GM18951 (cell line): ENCODE results near the gene TPT1.
"Not testable (repeated sequence)": the region's sequence is repeated elsewhere in the genome, so short reads cannot be mapped to it uniquely, and the experiment has no call there.

Experiments
- POLR2A ChIP-seq: IDR thresholded peaks from 4 replicates; pipeline ENCODE4 v1.6.1; 2011; ENCODE audit warnings: mild to moderate bottlenecking; ENCODE audit not compliant: insufficient read length, insufficient read depth; ENCODE audit errors: extremely low read depth
- in situ Hi-C: fragments of 300-500 bp; cut with MboI; formaldehyde crosslinking; loops from one replicate; pipeline ENCODE4 v1.12.0; 2022; ENCODE audit warnings: low sequenced_read_pairs, mixed read lengths, inconsistent platforms; ENCODE audit not compliant: unreplicated experiment

The TPT1 gene

DNA sequence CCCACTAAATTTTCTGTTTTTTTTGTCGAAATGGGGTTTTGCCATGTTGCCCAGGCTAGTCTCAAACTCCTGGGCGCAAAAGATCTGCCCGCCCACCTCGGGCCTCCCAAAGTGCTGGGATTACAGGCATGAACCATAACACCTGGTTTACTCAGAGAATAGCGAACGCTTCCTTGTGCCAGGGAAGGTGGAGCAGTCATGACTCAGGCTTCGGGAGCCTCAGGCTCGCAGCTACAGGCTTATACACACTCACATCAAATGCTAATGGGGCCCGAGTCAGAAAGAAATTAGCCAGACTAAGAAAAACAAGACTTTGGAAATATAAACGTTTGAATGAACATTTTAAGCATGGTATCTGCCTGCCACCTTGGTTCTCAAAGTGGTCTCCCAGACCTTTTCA, 11.0 kb upstream of the TPT1 start:
- TF ChIP-seq POLR2A, result no peak
- in situ Hi-C loops, result no loop called here

GRCh38 chr13:45350152-45350551, 9.2 kb upstream of the TPT1 start:
- TF ChIP-seq POLR2A, result no peak
- in situ Hi-C loops, result no loop called here

DNA sequence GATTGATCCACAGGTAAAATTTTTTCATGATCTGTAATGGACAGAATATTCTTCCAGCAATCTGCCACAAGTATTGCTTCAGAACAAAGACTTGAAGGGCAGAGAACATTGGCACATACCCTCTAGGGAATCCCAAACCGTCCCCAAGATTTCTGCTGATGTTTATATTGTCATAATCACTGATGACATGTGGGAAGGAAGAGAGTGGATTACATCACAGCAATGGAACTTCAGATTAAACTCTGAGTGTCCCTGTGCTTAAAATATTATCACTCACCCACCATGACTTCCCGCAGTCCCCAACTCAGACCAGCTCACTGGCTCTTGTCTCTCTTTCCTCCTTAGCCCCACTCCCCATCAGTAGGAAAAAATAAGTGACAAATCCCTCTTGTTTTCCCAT, 8.5 kb upstream of the TPT1 start:
- in situ Hi-C loops, result no loop called here
- TF ChIP-seq POLR2A, result no peak

DNA sequence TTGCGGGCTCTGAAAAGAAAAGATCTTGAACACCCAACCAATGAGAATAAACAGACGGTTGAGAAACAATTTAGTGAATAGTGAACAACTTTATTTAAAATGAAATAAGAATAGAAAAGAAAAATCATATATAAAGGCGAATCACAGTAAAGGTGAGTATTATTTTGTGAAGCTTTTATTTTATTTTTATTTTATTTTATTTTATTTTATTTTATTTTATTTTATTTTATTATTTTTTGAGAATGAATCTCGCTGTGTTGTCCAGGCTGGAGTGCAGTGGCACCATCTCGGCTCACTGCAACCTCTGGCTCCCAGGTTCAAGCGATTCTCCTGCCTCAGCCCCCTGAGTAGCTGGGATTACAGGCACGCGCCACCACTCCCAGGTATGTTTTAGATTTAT, 3.1 kb upstream of the TPT1 start:
- in situ Hi-C loops, result not testable (repeated sequence)

DNA sequence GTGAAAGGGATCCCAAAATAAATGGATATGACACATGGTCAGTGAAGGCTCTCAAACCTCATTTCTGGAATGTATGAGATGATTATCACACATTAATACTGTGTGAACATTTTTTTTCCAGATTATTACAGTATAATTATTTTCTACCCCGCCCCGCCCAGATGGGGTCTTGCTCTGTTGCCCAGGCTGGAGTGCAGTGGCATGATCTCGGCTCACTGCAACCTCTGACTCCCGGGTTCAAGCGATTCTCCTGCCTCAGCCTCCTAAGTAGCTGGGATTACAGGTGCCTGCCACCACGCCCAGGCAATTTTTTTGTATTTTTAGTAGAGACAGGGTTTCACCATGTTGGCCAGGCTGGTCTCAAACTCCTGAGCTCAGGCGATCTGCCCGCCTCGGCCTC, 2.1 kb upstream of the TPT1 start:
- in situ Hi-C loops, result not testable (repeated sequence)

DNA sequence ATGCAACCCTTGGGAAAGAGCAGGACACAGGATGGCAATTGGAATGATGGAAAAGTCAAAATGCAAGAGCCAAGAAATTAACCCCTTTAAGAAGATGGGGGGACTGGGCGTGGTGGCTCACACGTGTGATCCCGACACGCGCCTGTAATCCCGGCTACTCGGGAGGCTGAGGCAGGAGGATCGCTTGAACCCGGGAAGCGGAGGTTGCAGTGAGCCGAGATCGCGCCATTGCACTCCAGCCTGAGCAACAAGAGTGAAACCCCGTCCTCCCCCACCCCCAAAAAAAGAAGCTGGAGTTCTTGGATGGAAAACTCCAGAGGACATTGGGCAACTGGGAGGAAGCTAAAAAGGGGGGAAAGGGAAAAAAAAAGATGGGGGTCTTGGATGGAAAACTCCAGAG, 1.7 kb upstream of the TPT1 start:
- in situ Hi-C loops, result not testable (repeated sequence)

GRCh38 chr13:45341799-45342500, 967 bp upstream of the TPT1 start:
- in situ Hi-C loops, result no loop called here
- TF ChIP-seq POLR2A, result no peak

GRCh38 chr13:45340422-45341033, 455 bp downstream of the TPT1 start:
- in situ Hi-C loops, result no loop called here
- no peak for TF ChIP-seq POLR2A

DNA sequence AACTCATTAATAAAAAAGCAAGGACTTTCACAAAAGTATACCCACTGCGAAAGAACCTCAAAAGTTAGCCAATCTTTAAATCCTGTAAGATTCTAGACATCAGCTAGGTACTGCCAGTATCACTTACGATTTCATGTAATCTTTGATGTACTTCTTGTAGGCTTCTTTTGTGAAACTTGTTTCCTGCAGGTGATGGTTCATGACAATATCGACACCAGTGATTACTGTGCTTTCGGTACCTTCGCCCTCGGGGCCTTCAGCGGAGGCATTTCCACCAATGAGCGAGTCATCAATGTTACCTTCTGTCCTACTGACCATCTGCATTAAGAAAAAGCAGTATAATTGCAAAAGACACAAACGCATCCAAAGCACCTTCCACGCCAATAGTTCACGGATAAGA, 1.1 kb downstream of the TPT1 start:
- TF ChIP-seq POLR2A, result no peak
- in situ Hi-C loops, result no loop called here

DNA sequence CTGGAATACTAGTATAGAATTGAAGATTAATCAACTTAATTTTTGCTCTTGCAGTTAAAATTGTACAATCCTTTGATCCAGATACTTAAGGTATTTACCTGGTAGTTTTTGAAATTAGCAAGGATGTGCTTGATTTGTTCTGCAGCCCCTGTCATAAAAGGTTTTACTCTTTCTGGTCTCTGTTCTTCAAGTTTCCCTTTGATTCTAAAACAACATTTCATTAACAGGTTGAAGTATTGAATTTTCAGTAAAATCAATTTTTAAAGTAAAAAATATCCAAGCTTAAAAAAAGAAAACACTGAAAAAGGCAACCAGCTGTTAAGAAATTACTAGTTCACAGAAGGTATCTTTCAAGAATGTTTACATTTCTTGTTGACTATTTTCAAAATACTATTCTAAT, 1.6 kb downstream of the TPT1 start:
- in situ Hi-C loops, result no loop called here
- no peak for TF ChIP-seq POLR2A

DNA sequence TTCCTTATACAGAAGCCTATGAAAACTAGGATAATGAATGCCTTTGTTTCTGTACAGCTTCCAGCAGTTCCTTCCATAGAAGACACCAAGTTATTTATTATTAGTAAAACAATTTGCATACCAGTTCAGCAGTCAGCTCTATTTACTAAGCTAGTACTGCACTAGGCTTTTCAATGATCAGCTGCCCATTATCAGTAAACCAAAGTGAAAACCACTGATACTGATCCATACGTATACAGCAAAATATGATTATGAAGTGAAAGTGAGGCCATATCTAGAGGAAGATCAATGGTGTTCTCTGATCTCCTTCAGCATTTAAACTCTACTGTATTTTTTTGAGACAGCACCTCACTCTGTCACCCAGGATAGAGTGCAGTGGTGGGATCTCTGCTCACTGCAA, 3.2 kb downstream of the TPT1 start:
- no peak for TF ChIP-seq POLR2A
- in situ Hi-C loops, result no loop called here

DNA sequence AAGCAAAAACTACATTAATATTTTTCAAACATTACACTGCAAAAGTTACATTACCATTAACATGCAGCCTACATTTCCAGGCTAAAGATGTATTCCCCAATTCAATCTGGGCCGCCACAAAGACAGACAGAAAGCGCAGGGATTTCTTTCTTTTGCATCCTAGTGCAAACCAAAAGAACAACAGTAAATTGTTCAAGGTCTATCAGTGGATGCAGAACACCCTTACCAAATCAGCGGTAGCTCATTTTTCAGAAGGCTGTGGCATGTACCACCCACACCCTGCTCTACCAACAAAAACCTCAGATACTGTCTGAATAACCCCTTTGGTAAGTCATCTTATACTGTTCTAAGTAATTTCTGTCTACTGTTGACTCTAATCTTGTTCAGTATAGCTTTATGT, 3.6 kb downstream of the TPT1 start:
- in situ Hi-C loops, result no loop called here
- TF ChIP-seq POLR2A, result no peak

GRCh38 chr13:45336025-45336800, 4.8 kb downstream of the TPT1 start:
- peak; percentile 12 for TF ChIP-seq POLR2A
- in situ Hi-C loops, result no loop called here

DNA sequence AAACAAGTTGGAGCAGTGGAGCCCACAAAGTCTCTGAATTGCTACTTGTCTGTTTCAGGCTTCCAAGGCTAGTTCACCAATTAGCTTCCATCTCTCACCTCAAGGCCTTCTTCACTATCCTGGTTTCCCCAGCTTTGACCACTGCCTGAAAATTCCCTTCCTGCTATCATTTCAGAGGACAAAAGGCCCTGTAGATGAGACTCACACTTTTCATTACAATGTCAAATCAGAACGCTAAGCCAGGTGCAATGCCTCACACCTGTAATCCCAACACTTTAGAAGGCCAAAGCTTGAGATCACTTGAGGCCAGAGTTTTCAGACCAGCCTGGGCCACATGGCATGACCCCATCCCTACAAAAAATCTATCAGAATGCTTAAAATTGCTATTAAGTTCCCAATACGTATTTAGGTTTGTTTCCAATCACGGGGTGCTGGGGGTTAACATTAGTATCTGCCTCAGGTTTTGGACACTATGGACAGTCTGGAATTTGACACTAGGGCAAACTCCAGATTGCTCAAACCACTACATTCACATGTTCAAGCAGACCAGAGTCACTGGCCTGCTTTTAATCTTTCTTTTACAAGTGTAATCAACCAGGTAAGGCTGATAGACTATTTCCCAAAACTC, 5.5 kb downstream of the TPT1 start:
- TF ChIP-seq POLR2A, result peak; percentile 28
- in situ Hi-C loops, result no loop called here
